Endometrium (tissue), 2 donors: ENCODE data around the gene MICAL2.

ENCODE experiments used
- FAIRE-seq: peaks from 2 replicates; lab custom pipeline; 2012; peaks lifted over from hg19 to GRCh38; lab: Jason Lieb, UNC
- donor health status: control.
- donor health status: control.

Gene MICAL2

DNA sequence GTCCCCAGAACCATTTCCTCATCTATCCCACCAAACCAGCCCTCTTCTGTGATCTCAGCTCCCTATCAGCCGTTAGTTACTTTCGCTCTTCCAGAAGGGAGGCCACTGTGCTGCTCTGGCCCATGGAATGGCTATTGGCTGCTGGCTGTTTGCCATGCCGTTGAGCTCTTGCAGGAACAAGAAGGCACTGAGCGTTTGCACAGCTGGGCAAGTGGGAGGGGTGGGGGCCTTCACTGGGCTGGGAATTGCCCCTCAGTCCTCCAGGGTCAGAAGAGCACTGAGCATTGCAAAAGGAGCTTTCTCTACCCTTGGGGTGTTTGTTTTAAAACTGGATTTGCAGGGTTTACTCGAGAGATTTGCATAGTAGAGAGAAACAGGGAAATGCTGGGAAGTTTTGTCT is 137.9 kb downstream of the MICAL2 start:
- no peak for FAIRE-seq

- FAIRE-seq, result no peak
These were observed 139.3 kb downstream of the MICAL2 start for GRCh38 chr11:12249590-12250260.

- no peak for FAIRE-seq
These were observed 141.5 kb downstream of the MICAL2 start for GRCh38 chr11:12251666-12252560.

GRCh38 chr11:12253843-12254281 is 143.5 kb downstream of the MICAL2 start:
- no peak for FAIRE-seq

DNA sequence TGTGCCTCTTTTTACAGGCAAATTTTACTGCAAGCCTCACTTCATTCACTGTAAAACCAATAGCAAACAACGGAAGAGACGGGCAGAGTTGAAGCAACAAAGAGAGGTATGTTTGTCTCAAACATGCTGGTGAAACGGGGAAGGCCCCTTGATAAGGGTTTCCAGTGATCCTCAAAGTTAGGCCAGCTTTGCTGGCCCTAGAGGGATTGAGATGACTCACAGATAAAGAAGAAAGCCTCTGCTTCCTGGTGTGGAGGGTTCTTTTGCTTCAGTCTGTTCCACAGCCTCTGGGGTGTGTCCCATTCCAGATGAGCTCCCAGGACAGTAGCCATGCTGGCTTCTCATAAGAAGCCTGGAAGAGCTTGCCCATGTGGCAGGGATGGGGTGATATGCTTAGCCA is 148.1 kb downstream of the MICAL2 start:
- FAIRE-seq, result no peak

DNA sequence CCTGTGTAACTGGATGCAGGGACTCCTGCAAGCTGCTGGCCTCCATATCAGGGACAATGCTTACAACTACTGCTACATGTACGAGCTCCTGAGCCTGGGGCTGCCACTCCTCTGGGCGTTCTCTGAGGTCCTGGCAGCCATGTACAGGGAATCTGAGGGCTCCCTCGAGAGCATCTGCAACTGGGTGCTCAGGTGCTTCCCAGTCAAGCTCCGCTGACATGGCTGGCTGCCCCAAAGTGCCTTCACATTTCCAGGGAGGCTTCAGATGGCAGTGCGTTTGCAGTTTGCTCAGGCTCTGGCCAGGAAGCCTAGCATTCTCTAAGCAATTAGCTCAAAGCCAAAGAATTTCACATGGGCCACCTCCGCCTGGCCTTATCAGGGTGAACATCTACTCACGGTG is 149.6 kb downstream of the MICAL2 start:
- no peak for FAIRE-seq

- no peak for FAIRE-seq
These were observed 150.5 kb downstream of the MICAL2 start for GRCh38 chr11:12260731-12261521.

GRCh38 chr11:12261551-12261950 is 151.2 kb downstream of the MICAL2 start:
- FAIRE-seq, result no peak

DNA sequence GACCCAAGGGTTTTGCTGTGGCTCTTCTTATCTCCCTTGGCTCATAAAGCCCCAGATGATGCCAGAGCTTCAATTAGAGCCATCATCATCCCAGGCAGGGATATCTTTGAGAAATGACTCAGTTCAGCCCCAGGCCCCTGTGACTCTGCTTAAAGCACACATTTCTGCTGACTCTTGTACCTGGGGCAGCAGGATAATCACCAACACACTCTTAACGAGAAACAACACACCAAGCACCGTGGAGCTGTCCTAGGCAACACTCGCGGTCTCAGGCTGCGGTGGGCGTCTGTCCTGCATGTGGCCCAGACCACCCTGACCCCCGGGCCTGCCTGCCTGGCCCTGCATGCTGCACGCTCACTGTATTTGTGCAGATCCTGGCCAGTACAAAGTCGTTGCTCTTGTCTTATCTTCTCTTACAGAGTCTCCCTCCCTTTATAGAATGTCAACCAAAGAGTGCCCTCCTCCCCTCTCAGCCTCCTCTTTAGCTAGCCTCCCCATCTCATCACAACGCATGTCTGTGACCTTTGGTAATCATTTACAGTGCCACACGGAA is 152.8 kb downstream of the MICAL2 start:
- no peak for FAIRE-seq

- FAIRE-seq, result no peak
These were observed 154.0 kb downstream of the MICAL2 start for GRCh38 chr11:12264361-12264760.

DNA sequence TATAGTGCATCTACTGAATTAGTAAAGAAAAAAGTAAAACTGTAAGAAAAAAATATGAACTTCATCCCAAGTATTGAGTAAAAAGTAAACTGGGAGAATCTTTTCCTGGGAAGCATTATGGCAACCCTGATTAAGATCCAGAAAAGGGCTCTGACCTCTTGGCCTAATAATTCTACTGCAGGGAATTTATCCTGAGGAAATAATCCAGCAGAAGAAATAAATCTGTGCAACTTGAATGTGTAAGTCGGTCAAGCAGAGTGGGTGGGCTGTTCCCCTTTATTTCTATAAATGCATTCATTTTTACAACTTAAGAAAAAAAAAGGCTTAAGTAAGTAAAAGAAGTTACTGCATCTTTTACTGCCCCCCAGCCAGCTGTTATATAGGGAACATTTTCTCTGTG is 155.7 kb downstream of the MICAL2 start:
- no peak for FAIRE-seq

GRCh38 chr11:12266943-12267342 is 156.6 kb downstream of the MICAL2 start:
- no peak for FAIRE-seq

- no peak for FAIRE-seq
These were observed 157.5 kb downstream of the MICAL2 start for GRCh38 chr11:12267921-12268320.

GRCh38 chr11:12269104-12269441 is 158.7 kb downstream of the MICAL2 start:
- FAIRE-seq, result no peak

DNA sequence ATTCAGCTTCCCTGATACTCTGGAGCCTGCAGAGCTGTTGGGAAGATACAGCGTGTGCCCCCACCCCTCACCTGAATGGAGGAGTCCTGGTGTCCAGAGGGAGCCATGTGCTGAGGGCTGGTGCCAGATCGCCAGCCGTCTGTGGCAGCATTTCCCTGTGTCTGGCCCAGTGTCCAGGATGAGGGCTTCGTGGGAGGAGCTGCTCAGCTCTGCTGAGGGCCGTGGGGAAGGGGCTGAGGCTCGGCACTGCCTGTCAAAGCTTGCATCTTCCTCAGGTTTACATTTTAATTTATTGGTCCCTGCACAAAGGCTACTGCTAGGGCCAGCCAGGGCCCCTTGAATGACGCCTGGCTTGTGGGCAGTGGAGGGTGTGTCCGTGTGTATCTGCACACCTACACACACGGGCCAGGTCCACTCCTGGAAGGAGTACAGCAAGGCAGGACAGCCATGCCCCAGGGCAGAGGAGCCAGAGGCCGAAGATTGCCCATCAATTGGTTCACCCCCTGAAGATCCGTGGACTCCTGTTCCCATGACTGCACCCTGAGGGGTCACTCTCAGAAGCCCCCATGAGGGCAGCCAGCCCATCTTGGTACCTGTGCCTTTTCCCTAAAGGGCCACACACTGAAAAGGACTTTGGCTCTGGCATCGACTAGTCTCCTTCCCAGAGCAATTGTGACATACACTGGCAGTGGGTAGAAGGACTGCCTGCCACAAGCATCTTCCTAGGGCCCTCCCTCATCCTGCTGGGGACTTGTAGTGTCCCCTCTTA is 159.2 kb downstream of the MICAL2 start:
- no peak for FAIRE-seq

DNA sequence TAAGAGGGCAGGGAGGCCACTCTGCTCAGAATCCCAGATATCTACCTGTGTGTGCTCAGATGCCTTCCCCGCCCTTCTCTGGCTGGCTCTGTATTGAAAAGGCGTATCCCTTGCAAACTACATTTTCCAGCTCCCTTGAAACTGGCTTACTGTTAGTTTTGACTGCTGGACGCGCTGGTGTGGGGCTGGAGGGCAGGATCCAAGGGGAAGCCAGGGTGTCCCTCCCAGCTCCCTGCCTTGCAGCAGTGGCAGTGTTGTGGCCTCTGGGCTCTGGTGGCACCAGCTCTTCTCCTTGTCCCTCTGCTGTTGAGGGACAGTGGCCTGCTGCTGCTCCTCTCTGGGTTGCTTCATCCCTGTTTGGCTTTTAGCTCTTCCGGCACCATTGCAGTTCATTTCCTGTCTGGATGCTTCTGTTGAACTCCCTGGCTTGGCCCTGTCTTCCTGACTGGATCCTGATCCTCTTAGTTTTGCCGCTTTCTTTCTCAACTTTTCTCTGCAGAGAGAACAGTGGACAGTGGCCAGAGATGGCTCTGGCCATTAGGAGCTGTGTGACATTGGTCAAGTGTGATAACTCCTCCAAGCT is 159.9 kb downstream of the MICAL2 start:
- FAIRE-seq, result no peak

GRCh38 chr11:12270817-12271216 is 160.4 kb downstream of the MICAL2 start:
- no peak for FAIRE-seq

- no peak for FAIRE-seq
These were observed 160.9 kb downstream of the MICAL2 start for GRCh38 chr11:12271241-12271640.

DNA sequence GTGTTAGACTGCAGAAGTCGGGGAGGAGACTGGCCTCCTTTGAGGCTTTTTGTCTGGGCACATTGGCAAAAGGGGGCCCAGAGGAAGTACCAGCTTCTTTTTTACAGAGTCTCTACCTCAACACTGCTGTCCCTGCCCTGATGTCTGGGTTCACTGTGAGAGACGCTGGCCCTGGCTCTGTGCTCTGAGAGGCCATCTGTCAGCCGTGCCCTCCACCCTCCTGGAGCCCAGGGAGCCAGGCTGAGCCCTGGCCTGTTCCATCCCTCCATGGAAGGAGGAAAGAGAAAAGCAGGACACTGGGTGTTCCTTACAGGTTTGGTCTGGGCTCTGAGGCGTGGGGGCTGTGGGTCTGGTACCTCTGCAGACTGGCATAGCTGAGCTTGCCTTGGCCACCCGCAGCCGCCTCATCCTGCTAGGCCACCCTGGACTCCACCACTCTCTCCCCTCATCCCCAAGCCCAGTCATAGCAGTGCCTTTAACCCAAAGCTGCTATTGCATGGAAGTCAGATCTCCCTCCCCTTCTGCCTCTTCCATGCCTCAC is 161.5 kb downstream of the MICAL2 start:
- FAIRE-seq, result no peak

GRCh38 chr11:12272821-12273617 is 162.6 kb downstream of the MICAL2 start:
- FAIRE-seq, result no peak
